Subcutaneous abdominal adipose tissue (tissue), 5 donors: ENCODE results near the gene KLHDC8B.
"Not testable (repeated sequence)": the region's sequence is repeated elsewhere in the genome, so short reads cannot be mapped to it uniquely, and the experiment has no call there.

Experiments
- H3K27ac ChIP-seq: one replicate; pipeline ENCODE4 v1.7.0; 2013; ENCODE audit warnings: low read depth, mild to moderate bottlenecking, inconsistent platforms, low read length, moderate library complexity
- H3K27me3 ChIP-seq, 5 donors: one replicate each; pipeline ENCODE4 v1.7.0; 2013; ENCODE audit warnings: low read length in 5 of 5, inconsistent platforms in 1 of 5; ENCODE audit not compliant: control insufficient read depth in 5 of 5, insufficient read depth in 4 of 5
- H3K36me3 ChIP-seq, 5 donors: one replicate each; pipeline ENCODE4 v1.7.0; 2013; ENCODE audit warnings: low read length in 5 of 5; ENCODE audit not compliant: control insufficient read depth in 5 of 5, insufficient read depth in 5 of 5
- H3K4me1 ChIP-seq, 5 donors: one replicate each; pipeline ENCODE4 v1.7.0; 2013; ENCODE audit warnings: low read length in 5 of 5, mild to moderate bottlenecking in 3 of 5, moderate library complexity in 1 of 5; ENCODE audit not compliant: control insufficient read depth in 5 of 5, insufficient read depth in 5 of 5
- H3K4me3 ChIP-seq, 5 donors: one replicate each; pipeline ENCODE4 v1.7.0; 2013; ENCODE audit warnings: low read length in 5 of 5, low read depth in 1 of 5
- H3K9ac ChIP-seq, 5 donors: one replicate each; pipeline ENCODE4 v1.7.0; 2013; ENCODE audit warnings: low read length in 5 of 5, mild to moderate bottlenecking in 4 of 5, moderate library complexity in 3 of 5
- H3K9me3 ChIP-seq, 5 donors: one replicate each; pipeline ENCODE4 v1.7.0; 2013; ENCODE audit warnings: low read length in 5 of 5; ENCODE audit not compliant: control insufficient read depth in 5 of 5
- donor health status: healthy.
- donor health status: healthy.
- donor health status: healthy.
- donor health status: healthy.
- donor health status: healthy.

The KLHDC8B gene

DNA sequence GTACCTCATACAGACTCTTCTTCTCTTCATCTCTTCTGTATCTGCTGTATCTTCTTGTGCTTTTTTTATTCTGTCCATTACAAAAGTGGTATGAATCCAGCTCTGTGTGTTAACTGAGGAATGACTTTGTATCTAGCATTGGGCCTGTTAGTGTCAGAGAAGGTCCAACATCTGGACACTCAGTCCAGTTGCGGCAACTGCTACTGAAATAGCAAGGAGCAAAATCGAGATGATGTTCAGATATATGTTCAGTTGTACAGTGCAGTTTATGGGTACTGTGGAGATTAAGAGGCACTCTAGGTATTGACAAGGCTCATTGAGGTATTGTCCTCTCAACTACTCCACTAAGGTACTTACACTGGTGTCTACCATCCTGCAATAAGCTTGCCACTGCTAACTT, 42.6 kb downstream of the KLHDC8B start:
- Histone ChIP-seq H3K4me3 (no peak overlapping the region), H3K27me3 (no peaks in the 10 kb centered on the region), H3K27ac (no peak overlapping the region)

DNA sequence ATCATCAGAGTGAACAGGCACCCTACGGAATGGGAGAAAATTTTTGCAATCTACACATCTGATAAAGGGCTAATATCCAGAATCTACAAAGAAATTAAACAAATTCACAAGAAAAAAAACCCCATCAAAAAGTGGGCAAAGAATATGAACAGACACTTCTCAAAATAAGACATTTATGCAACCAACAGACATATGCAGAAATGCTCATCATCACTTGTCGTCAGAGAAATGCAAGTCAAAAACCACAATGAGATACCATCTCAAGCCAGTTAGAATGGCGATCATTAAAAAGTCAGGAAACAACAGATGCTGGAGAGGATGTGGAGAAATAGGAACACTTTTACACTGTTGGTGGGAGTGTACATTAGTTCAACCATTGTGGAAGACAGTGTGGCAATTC, 45.3 kb downstream of the KLHDC8B start:
- peaks cover 5 to 11% (median 5%) of the 10 kb centered on the region in 5 donors for H3K36me3 ChIP-seq
- H3K27me3 ChIP-seq, H3K9ac ChIP-seq, H3K4me3 ChIP-seq, H3K27ac ChIP-seq: not testable (repeated sequence)
- H3K4me1 ChIP-seq: peaks cover 0 to 35% (median 20%) of the 10 kb centered on the region in 5 donors
- H3K9me3 ChIP-seq: peaks cover 0 to 12% (median 7%) of the 10 kb centered on the region in 5 donors

More for the DNA sequence above, 42.6 kb downstream of the KLHDC8B start:
- Histone ChIP-seq H3K36me3 (peaks cover 5 to 11% (median 6%) of the 10 kb centered on the region in 5 donors), H3K9me3 (peaks cover 0 to 9% (median 6%) of the 10 kb centered on the region in 5 donors), H3K9ac (no peak overlapping the region), H3K4me1 (peaks cover 0 to 22% (median 14%) of the 10 kb centered on the region in 5 donors)

DNA sequence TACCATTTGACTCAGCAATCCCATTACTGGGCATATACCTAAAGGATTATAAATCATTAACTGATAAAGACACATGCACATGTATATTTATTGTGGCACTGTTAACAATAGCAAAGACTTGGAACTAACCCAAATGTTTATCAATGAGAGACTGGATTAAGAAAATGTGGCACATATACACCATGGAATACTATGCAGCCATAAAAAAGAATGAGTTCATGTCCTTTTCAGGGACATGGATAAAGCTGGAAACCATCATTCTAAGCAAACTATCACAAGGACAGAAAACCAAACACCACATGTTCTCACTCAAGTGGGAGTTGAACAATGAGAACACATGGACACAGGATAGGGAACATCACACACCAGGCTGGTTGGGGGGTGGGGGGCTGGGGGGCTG, 45.7 kb downstream of the KLHDC8B start:
- Histone ChIP-seq H3K36me3 (peaks cover 5 to 11% (median 5%) of the 10 kb centered on the region in 5 donors), H3K4me1 (peaks cover 0 to 35% (median 20%) of the 10 kb centered on the region in 5 donors), H3K9me3 (peaks cover 0 to 12% (median 7%) of the 10 kb centered on the region in 5 donors)
- not testable (repeated sequence) for H3K4me3 ChIP-seq, H3K27me3 ChIP-seq, H3K27ac ChIP-seq, H3K9ac ChIP-seq

DNA sequence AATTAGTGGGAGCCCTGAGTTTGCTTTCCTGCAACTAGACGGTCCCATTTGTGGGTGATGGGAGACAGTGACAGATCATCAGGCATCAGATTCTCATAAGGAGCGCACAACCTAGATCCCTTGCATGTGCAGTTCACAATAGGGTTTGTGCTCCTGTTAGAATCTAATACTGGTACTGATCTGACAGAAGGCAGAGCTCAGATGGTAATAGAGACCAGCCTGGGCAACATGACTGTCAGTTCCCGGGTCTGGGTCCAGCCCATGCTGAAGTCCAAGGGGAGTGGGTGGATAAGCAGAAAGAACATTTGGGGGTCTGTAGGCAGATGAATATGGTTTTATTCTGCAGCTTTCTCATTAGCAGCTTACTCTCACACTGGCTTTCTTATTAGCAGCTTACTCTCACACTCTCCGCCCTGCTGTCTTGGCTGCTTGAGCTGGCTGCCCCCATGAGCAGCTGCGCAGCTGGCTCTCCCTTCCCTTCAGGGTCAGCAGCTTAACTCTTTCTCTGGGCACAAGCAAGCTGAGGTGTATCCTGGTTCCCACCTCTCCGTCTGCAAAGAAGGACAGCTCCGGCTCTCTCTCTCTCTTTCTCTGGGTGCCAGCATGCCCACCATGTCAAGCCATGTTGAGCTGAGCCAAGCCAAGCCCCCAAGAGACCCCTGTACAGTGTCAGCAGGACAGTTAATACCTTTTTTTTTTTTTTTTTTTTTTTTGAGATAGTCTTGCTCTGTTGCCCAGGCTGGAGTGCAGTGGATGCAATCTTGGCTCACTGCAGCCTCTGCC, 46.5 kb downstream of the KLHDC8B start:
- Histone ChIP-seq H3K27ac (peak overlapping the region; percentile 82), H3K36me3 (peaks cover 5 to 11% (median 5%) of the 10 kb centered on the region in 5 donors), H3K27me3 (no peaks in the 10 kb centered on the region), H3K4me3 (peak overlapping the region in 2 of 5 donors; percentile 17 to 29), H3K9me3 (peaks cover 0 to 12% (median 7%) of the 10 kb centered on the region in 5 donors), H3K4me1 (peaks cover 0 to 37% (median 20%) of the 10 kb centered on the region in 5 donors), H3K9ac (no peak overlapping the region)

DNA sequence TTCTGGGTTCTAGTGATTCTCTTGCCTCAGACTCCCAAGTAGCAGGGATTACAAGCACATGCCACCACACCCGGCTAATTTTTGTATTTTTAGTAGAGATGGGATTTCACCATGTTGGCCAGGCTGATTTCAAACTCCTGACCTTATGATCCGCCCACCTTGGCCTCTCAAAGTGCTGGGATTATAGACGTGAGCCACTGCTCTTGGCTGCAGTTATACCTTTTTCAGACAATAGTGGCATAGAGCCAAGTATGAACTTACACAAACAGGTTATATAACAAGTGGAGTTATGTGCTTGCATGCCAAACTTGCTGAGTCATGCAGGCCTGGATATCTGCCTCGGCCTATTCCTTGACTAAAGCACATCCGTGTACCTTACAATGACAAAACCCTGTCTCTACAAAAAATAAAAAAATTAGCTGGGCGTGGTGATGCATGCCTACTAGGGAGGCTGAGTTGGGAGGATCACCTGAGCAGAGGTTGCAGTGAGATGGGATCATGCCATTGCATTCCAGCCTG, 47.1 kb downstream of the KLHDC8B start:
- Histone ChIP-seq H3K27ac (peak overlapping the region; percentile 82), H3K9me3 (peaks cover 0 to 12% (median 7%) of the 10 kb centered on the region in 5 donors), H3K36me3 (peaks cover 5 to 10% (median 5%) of the 10 kb centered on the region in 5 donors), H3K4me1 (peaks cover 0 to 37% (median 20%) of the 10 kb centered on the region in 5 donors)
- H3K27me3 ChIP-seq, H3K9ac ChIP-seq, H3K4me3 ChIP-seq: not testable (repeated sequence)

DNA sequence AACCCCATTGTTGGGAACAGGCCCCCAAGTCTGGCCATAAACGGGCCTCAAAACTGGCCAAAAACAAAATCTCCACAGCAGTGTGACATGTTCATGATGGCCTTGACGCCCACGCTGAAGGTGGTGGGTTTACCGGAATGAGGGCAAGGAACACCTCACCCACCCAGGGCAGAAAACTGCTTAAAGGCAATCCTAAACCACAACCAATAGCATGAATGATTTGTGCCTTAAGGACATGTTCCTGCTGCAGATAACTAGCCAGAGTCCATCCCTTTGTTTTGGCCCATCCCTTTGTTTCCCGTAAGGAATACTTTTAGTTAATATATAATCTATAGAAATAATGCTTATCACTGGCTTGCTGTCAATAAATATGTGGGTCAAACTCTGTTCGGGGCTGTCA, 47.7 kb downstream of the KLHDC8B start:
- no peaks in the 10 kb centered on the region for H3K27me3 ChIP-seq
- H3K9me3 ChIP-seq: peaks cover 0 to 6% (median 2%) of the 10 kb centered on the region in 5 donors
- H3K9ac ChIP-seq: no peak overlapping the region
- H3K4me3 ChIP-seq: no peak overlapping the region
- peaks cover under 1 to 4% (median under 1%) of the 10 kb centered on the region in 5 donors for H3K36me3 ChIP-seq
- H3K4me1 ChIP-seq: peaks cover 0 to 37% (median 20%) of the 10 kb centered on the region in 5 donors
- peak overlapping the region; percentile 82 for H3K27ac ChIP-seq

DNA sequence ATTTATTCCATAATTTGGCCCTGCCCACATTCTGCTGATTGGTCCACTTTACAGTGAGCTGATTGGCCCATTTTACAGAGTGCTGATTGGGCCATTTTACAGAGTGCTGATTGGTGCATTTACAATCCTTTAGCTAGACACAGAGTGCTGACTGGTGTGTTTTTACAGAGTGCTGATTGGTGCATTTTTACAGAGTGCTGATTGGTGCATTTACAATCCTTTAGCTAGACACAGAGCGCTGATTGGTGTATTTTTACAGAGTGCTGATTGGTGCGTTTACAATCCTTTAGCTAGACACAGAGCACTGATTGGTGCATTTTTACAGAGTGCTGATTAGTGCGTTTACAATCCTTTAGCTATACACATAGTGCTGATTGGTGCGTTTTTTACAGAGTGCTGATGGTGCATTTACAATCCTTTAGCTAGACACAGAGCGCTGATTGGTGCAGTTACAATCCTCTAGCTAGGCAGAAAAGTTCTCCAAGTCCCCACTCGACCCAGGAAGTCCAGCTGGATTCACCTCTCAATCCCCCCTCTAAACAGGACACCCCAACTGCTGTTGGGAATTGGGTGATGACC, 49.7 kb downstream of the KLHDC8B start:
- not testable (repeated sequence) for H3K27me3 ChIP-seq, H3K4me3 ChIP-seq, H3K9me3 ChIP-seq, H3K27ac ChIP-seq, H3K36me3 ChIP-seq, H3K9ac ChIP-seq
- H3K4me1 ChIP-seq: peaks cover 0 to 32% (median 20%) of the 10 kb centered on the region in 5 donors

DNA sequence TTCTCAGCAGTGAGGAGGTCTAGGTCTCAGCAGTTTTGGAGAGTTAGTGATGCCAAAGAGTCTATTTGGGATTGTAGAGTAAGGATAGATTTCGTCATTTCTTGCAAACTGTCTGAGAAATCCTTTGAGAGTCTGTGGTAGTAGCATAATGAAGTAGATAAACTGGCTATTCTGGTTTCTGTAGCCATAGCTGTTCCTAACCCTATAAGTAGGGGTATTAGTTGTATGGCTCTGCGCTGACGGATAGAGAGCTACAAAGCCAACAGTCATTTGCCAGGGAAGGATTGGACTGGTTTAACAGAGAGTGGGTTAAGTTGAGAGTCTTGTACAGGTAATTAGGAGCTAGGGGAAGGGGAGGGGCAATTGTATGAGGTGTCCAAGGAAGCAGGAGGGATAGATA, 50.6 kb downstream of the KLHDC8B start:
- no peaks in the 10 kb centered on the region for H3K27me3 ChIP-seq
- peaks cover 0 to 11% (median 0%) of the 10 kb centered on the region in 5 donors for H3K9me3 ChIP-seq
- H3K4me1 ChIP-seq: peaks cover 0 to 32% (median 20%) of the 10 kb centered on the region in 5 donors
- H3K27ac ChIP-seq: no peak overlapping the region
- no peak overlapping the region for H3K9ac ChIP-seq
- H3K4me3 ChIP-seq: no peak overlapping the region
- H3K36me3 ChIP-seq: no peaks in the 10 kb centered on the region
